Activated T-cell treated with anti-CD3 and anti-CD28 coated beads for 1 hour (primary cell): ENCODE data around the gene LRRC42.

Source experiments
- DNase-seq: peaks from one replicate; pipeline ENCODE4 v3.0.0-alpha.2; 2020; ENCODE audit warnings: low read depth

Gene LRRC42

DNA sequence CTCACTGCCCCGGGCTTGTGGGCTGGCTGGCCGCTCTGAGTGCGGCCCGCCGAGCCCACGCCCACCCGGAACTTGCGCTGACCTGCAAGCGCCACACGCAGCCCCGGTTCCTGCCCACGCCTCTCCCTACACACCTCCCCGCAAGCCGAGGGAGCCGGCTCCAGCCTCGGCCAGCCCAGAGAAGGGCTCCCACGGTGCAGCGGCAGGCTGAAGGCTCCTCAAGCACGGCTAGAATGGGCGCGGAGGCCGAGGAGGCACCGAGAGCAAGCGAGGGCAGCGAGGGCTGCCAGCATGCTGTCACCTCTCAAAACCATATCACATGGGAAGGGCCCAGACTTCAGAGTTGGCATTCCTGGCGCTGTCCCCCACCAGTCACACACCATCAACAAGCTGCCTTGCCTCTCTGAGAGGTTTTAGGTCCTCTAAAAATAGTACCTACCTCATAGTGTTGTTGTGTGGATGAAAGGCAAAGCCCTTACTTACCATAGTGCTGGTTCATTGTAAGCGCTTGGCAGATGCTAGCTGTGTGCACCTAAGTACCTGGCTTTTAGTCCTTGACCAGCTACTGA, 58.4 kb downstream of the LRRC42 start:
- DNase-seq: no peak

DNA sequence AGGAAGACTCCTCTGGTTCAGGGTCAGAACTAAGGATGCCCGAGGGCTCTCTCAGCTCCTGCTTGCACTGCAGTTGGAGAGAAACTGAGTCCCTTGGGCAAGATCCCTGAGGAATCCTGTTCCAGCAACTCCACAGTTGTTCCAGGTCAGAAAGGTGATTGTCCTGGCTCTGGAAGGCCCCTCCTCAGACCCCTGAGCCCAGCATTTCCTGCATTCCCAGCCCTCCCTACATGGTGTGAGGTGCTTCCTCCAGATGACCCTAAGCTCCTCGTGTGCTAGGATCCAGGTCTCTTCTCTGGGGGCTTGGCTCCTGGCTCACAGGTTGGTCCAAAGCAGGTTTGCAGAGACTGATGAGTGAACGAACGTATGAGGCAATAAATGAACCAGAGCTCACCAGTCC, 60.4 kb downstream of the LRRC42 start:
- no peak for DNase-seq

DNA sequence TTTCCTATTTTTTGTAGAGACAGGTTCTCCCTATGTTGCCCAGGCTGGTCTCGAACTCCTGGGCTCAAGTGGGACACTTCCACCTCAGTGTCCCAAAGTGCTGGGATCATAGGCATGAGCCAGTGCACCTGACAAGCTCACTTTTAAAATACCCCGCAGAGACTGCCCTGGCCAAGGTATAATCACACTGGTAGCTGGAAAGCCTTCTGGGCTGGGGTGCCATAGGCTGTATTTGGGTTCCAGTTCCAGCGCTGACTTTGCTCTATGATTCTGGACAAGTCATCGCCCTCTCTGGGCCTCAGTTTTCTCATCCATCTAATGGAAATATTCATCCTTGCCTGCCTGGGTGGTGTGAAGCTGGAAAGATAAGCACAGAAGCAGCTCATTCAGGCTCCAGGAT, 61.5 kb downstream of the LRRC42 start:
- no peak for DNase-seq

- DNase-seq: no peak
Measured at GRCh38 chr1:54008876-54009275, 62.7 kb downstream of the LRRC42 start.

DNA sequence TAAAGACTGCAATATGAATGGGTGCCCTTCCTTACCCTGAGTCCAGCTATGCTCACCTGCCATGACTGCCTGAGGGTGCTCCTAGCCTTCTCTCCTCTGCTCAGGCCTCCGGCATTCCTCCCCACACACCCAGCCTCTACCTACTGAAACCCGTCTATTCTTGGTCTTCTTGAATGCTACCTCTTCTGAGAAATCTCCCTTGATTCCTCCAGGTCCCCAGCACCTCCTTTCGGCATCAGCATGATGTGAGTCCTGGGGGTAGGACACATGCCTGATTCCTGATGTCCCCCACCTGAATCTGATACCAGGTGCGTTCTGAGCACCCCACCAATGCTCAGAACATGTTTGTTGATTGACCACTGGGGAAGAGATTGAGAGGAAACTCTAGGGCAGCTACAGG, 63.3 kb downstream of the LRRC42 start:
- no peak for DNase-seq

- no peak for DNase-seq
Measured at GRCh38 chr1:54010415-54011117, 64.4 kb downstream of the LRRC42 start.

DNA sequence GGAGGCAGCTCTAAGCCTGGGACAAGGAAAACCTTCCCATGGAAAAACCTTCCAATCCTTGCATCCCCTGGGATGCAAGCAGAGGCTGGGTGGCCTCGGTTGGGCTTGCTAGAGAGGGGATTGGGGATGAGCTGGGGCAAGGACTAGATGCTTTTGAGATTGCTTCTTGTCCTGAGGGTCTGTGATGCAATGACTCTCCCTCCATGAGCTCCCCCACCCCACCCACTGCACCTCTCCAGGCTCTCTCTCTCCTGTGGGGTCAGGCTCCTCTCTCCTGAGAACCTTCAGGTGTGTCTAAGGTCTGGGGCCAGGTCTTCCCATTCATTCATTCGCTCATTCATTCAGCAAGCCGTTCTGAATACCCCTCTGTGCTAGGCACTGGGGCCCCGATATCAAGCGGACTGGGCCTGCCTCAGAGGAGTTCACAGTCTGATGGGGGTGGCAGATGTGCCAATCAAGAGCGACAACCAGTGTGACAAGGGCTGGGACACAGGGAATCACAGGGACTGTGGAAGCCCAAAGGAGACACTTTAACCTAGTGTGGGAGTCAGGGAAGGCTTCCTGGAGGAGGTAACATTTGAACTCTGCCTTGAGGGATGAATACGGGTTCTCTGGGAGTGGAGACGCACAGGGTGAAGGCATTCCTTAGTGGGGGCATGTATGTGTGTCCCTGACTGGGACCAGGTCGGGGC, 65.3 kb downstream of the LRRC42 start:
- DNase-seq: no peak

GRCh38 chr1:54012008-54012325, 65.8 kb downstream of the LRRC42 start:
- no peak for DNase-seq

GRCh38 chr1:54012863-54013262, 66.7 kb downstream of the LRRC42 start:
- DNase-seq: no peak

- no peak for DNase-seq
Measured at GRCh38 chr1:54013393-54014008, 67.4 kb downstream of the LRRC42 start.

DNA sequence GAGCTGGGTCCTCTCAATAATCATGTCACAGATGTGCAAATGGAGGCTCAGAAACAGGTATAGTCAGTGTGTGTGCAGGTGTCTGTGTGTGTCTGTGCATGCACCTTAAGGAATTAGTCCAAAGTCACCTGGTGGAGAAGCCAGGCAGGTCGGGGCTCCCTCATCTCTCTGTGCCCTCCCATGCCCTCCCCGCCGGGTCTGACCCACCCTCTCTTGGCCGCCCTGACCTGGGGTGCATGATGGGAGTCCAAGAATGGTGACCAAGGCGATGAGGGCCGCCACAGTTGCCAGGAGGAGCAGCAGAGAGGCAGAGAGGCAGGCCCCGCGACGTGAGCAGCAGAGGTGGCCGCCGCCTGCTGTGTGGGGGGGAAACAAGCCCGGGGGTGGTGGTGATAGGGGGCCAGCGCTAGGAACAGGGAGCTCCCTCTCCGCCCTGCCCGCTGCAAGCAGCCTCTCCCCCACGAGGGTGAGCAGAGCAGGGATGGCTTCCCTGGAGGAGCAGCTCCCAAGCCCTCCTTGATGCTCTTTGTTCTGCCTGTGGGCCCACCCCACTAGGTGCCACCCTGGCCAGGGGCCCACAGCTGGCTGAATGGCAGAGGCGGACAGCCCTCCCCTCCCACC, 68.0 kb downstream of the LRRC42 start:
- DNase-seq: no peak

- DNase-seq: no peak
Measured at GRCh38 chr1:54016343-54017282, 70.5 kb downstream of the LRRC42 start.
